GM11168 (cell line): ENCODE measurements around the gene ZNF609.

Experiments
- in situ Hi-C: fragments of 300-500 bp; cut with MboI; formaldehyde crosslinking; loops from one replicate; pipeline ENCODE4 v1.12.0; 2022; ENCODE audit warnings: low sequenced_read_pairs; ENCODE audit not compliant: unreplicated experiment

Gene ZNF609

DNA sequence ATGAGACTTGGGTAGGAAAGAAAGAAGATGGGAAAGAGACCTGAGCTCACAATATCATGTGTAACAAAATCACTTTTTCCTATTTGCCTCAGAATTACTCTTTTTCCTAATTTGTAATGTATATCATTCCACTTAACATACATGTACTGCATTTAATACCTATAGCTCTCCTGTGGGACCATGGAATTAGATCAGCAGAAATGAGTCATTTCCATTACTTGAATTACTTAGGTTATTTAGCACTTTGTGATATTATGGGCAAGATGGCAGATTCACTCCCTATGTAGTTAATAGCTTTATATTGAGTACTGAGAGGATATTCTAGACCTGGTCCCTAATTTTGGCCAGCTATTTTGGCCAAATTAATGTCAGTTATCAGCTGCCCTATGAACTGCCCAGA is 70.5 kb downstream of the ZNF609 start:
- in situ Hi-C loops: no loop called here

- in situ Hi-C loops: no loop called here
These were observed 72.3 kb downstream of the ZNF609 start for GRCh38 chr15:64532521-64533315.

DNA sequence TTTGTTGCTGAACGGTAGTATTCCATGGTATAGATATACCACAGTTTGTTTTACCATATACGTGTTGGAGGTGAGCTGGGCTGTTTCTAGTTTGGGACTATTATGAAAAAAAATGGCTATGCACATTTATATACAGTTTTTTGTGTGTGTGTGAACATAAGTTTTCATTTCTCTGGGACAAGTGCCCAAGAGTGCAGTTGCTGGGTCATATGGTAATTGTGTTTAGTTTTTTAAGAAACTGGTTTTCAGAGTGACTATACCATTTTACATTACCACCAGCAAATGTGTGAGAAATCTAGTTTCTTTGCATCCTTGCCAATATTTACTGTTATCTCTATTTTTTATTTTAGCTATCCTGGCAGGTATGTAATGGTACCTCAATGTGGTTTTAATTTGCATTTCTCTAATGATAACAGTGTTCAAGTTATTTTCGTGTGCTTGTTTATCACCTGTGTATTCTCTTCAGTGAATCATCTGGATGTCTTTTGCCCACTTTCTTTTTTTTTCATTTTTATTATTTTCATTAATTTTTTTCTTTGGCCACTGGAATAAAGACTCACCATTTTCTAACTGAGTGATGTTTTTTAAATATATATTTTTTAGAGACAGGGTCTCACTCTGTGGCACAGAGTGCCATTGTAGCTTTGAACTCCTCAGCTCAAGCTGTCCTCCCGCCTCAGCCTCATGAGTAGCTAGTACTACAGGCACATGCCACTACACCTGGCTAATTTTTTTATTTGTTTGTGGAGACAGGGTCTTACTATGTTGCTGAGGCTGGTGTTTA is 75.3 kb downstream of the ZNF609 start:
- in situ Hi-C loops: no loop called here

GRCh38 chr15:64536244-64536836 is 76.0 kb downstream of the ZNF609 start:
- in situ Hi-C loops: no loop called here

- in situ Hi-C loops: no loop called here
These were observed 81.7 kb downstream of the ZNF609 start for GRCh38 chr15:64542091-64542490.

GRCh38 chr15:64544450-64544849 is 84.1 kb downstream of the ZNF609 start:
- in situ Hi-C loops: no loop called here

DNA sequence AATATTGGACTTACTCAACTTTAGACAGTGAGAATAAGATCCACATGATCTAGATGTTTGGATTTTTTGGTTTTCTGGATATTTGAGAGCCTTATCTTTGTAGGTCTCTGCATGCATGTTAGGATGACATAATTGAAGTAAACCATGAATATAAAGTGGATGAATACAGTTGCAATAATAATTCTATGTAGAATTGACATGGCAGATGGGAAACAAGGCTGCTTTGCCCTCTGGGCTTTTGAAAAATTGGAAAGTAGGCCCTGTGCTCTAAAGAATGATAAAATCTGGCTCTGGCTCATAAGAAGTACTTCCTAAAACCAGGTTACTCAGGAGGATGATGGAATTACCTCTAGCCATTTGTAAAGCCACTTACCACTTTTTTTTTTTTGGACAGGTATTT is 86.9 kb downstream of the ZNF609 start:
- in situ Hi-C loops: no loop called here

- in situ Hi-C loops: no loop called here
These were observed 87.9 kb downstream of the ZNF609 start for GRCh38 chr15:64548235-64548634.

DNA sequence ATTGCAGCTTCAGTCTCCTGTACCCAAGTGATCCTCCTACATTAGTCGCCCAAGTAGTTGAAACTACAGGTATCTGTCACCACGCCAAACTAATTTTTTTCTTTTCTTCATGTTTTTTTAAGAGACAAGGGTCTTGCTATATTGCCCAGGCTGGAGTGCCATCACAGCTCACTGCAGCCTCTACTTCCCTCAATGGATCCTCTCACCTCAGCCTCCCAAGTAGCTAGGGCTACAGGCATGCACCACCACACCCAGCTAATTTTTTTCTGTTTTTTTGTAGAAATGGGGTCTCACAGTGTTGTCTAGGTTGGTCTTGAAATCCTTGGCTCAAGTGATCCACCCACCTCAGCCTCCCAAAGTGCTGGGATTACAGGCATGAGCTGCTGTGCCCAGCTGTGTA is 89.5 kb downstream of the ZNF609 start:
- in situ Hi-C loops: no loop called here

GRCh38 chr15:64552281-64552948 is 92.0 kb downstream of the ZNF609 start:
- in situ Hi-C loops: no loop called here

- in situ Hi-C loops: no loop called here
These were observed 98.2 kb downstream of the ZNF609 start for GRCh38 chr15:64558460-64559179.

DNA sequence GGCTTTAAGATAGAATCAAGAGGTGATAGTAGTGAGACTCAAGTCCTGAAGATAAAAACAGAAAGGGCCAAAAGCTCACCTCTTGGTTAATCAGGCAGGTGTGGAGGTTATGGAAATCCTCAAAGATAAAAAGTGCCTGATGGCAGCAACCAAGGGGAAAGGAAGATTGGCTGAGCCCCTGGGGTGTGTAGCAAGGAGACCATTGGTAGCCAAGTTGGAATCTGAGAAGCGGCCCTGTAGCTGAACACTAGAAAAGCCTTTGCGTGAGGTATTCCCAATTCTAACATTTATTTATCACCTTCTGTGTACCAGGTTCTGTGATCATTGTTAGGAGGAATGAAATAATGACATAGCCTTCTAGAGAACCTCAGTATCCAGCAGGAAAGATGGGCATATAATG is 98.9 kb downstream of the ZNF609 start:
- in situ Hi-C loops: no loop called here

DNA sequence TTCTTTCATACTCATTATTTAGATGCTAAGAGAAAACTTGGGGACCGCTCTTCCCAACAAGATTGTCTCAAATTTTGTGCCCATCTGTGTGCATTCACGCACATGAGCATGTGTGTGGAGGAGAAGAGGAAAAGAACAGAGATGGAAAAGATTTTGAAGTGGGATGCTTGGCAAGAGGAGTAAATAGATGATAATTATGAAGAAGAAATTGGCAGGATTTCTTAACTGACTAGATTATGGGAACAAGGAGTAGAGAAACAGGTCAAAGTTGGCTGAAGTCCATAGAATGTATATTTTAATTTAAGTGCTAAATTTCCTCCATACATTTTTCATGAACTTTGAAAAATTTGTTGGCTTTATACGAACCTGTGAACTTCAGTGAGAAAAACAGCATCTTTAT is 100.1 kb downstream of the ZNF609 start:
- in situ Hi-C loops: no loop called here

DNA sequence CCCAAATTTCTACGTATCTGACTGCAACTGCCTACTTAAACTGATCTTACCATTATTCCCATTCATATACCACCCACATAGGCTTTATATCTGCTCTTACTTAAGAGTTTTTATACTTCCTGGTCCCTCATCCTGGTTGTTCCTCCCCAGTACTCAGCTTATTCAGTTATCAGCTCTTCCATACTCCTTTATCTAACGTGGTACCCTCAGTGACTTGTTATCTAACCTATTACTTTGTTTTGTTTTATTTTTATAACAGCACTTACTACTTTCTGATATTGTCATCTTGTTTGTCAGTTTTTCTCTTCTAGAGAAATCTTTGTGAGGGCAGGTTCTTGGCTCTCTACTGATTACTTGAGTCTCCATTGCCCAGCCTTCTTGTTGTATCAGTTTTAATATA is 100.6 kb downstream of the ZNF609 start:
- in situ Hi-C loops: no loop called here

- in situ Hi-C loops: no loop called here
These were observed 101.7 kb downstream of the ZNF609 start for GRCh38 chr15:64562003-64562640.

DNA sequence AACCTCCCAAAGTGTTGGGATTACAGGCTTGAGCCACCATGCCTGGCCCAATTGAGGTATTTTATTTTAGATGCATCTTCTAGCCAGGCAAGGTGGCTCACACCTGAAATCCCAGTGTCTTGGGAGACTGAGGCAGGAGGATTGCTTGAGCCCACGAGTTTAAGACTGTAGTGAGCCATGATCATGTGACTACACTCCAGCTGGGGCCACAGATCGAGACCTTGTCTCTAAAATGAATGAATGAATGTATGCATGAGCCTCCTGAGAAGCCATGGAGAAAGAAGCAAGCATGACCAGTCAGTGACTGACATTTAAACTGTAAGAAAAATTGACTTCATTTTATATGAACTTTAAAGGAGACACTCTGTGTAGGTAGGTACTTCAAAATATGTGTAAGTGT is 105.7 kb downstream of the ZNF609 start:
- in situ Hi-C loops: no loop called here

DNA sequence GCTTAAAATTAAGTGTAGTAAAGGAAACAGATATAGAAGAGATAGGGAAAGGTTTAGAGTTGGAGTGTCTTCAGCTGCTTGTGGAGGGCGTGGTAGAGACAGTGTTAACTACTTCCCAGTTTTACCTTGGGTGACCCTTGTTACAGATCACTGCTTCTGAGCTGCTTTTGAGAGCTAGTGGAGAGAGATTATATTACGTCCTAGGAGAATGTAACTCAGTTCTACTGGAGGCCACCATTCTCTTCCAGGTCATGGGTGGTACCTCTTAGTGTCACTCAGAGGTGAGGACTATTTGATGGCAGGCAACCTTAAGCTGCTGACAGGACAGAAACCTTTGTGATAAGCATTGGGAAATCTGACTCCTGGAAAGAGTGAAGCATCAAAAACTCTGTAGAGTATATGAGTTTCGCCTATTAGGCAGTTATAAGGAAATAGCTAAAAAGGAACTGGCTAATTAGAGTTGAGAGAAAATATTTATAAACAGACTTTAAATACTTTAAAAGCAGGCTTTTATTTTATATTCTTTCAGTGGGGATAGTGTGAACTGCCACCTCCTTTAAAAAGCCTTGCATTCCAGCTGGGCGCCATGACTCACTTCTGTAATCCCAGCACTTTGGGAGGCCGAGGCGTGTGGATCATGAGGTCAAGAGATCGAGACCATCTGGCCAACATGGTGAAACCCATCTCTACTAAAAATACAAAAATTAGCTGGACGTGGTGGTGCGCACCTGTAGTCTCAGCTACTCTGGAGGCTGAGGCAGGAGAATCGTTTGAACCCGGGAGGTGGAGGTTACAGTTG is 106.5 kb downstream of the ZNF609 start:
- in situ Hi-C loops: no loop called here

DNA sequence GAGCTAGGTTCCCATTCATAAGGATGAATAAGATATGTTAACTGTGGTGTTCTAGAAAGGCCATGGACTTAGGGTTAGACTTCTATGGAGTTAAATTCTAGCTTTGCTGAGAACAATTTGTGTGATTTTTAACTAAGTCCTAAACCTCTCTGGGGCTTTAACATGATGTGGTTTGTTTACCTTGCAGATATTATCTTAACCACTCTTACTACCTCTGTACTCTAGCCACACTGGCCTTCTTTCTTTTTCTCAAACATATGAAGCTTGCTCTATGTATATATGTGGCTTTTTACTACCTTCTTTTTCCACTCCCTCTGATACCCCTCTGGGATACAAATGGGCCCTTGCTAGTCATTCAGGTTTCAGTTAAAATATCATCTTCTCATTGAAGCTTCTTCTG is 108.4 kb downstream of the ZNF609 start:
- in situ Hi-C loops: no loop called here

DNA sequence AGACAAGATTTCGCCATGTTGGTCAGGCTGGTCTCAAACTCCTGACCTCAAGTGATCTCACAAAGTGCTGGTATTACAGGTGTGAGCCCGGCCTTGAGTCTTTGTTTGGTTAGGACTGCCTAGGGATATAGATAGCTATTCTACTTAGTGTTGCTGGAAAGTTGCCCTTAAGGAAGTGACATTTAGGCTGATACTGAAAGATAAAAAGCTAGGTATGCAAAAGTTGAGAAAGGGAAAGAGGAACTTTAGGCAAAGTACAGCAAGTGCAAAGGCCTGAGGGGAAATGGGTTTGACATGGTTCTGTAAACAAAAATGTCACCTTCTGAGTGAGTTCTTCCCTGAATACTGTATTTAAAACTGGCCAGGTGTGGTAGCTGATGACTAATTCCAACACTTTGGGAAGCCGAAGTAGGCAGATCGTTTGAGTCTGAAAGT is 111.5 kb downstream of the ZNF609 start:
- in situ Hi-C loops: no loop called here
